Measurements from ENCODE around the gene CTF1. TPM values are rescaled to one million over a fixed set of nuclear protein-coding genes. Genes with fewer than 3 reads are reported as not detected.

CTF1 gene
- total RNA-seq, 1 experiment from 2014 or later, result 3.6 TPM

DNA sequence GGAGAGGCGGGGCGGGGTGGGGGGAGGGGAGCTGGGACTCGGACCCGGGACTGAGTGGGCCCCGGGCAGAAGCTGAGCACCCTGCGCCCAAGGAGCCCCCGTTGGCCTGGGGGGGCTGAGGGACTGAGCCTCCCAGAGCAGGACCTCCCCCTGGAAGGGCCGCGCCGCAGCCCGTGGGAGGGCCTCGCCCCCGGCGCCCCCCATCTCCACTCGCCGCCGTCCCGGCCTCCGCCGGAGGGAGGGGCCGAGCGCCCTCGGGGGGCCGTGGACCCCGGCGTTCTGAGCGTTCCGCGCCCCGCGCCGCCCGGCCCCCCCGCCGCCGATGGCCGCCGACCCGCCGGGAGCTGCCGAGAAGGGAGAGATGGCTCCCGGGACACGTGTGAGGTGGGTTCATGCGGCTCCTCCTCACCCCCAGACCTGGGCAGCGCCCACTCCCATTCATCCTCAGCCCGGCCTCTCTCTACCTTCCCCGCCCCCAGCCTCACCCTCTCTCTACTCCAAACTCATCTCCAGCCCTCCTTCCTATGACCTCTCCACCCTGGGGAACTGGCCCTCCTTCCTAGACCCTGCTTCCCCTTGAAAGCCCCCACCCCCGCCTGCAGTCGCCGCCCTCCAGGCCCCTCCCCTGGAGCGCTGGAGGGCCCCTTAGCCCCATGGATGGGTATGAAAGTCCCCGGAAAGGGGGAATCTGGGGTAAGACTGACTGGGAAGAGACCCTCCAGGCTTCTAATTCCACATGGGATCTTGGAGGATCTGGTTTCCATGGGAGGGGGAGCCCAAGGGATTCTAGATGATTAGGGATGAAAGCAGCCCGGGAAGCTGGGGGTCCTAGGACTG, 27.9 kb downstream of the CTF1 start:
- ChIA-PET CTCF (interaction anchor here (0.6 to 4.5 kb wide), 6 partner anchors 14 to 1944 kb away, joined by 3 to 29 read pairs (median 4); no protein-coding TSS in a partner anchor), POLR2A (interaction anchor here (0.6 to 1.6 kb wide), 6 partner anchors 12 to 88 kb away, joined by 3 to 5 read pairs (median 4); no protein-coding TSS in a partner anchor)
- H3K27me3 Mint-ChIP-seq (ENCODE audit: insufficient read depth, unreplicated experiment), result no peaks in the 10 kb centered on the region
- peak overlapping the region; percentile 73 for H3K27ac Mint-ChIP-seq (ENCODE audit: low read depth, unreplicated experiment)
- intact Hi-C loops (cut with micrococcal nuclease), result no loop called here
- BruUV-seq (replicated peaks), result no TSS peak
- peaks cover 28% of the 10 kb centered on the region for H3K36me3 Mint-ChIP-seq (ENCODE audit: insufficient read depth, unreplicated experiment)
- no peaks in the 10 kb centered on the region for H3K9me3 Mint-ChIP-seq (ENCODE audit: unreplicated experiment)
- TF ChIP-seq, protein P1, sequence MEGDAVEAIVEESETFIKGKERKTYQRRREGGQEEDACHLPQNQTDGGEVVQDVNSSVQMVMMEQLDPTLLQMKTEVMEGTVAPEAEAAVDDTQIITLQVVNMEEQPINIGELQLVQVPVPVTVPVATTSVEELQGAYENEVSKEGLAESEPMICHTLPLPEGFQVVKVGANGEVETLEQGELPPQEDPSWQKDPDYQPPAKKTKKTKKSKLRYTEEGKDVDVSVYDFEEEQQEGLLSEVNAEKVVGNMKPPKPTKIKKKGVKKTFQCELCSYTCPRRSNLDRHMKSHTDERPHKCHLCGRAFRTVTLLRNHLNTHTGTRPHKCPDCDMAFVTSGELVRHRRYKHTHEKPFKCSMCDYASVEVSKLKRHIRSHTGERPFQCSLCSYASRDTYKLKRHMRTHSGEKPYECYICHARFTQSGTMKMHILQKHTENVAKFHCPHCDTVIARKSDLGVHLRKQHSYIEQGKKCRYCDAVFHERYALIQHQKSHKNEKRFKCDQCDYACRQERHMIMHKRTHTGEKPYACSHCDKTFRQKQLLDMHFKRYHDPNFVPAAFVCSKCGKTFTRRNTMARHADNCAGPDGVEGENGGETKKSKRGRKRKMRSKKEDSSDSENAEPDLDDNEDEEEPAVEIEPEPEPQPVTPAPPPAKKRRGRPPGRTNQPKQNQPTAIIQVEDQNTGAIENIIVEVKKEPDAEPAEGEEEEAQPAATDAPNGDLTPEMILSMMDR (IDR thresholded peaks at IDR 0.05; ENCODE audit: unreplicated experiment), result no peak
- peaks cover 14% of the 10 kb centered on the region for H3K4me1 Mint-ChIP-seq (ENCODE audit: insufficient read depth, unreplicated experiment)
- no peak for DNase-seq (ENCODE audit: unreplicated experiment)
- peak overlapping the region; percentile 98 for H3K4me3 Mint-ChIP-seq (ENCODE audit: unreplicated experiment)

DNA sequence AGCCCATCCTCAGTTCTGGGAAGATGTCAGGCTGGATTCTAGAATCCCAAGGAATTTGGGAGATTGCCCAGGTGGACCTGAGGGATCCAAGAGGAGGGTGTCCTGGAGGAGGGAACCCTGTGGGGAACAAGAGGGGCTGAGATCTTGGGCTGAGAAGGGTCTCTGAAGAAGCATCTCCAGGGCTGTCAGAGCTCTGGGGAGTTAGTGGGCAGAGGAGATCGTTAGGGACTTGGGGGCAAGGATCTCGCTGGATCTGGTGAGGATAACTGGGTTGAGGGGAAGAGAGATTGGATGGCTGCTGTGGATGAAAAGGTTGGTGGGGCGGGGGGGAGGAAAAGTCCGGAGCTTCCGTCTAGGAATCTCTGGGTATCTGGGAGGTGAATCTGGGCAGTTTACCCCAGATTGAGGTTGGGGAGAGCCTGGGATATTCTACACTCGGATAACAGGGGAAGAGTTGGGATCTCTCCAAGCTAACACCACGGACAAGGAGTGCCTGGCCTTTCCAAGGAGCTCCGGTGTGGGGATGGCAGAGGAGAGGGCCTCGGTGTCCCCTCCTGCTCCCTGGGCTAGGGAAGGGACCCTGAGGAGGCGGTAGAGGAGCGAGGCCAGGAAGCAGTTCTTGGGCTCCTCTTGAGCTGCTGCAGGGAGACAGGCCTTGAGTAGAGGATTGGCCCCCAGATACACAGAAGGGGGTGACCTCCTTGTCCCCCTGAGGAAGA, 28.7 kb downstream of the CTF1 start:
- TF ChIP-seq, protein P1 (IDR thresholded peaks at IDR 0.05; ENCODE audit: unreplicated experiment), result no peak
- no peaks in the 10 kb centered on the region for H3K27me3 Mint-ChIP-seq (ENCODE audit: insufficient read depth, unreplicated experiment)
- DNase-seq (ENCODE audit: unreplicated experiment), result no peak
- H3K4me3 Mint-ChIP-seq (ENCODE audit: unreplicated experiment), result peak overlapping the region; percentile 98
- peaks cover 28% of the 10 kb centered on the region for H3K36me3 Mint-ChIP-seq (ENCODE audit: insufficient read depth, unreplicated experiment)
- peaks cover 14% of the 10 kb centered on the region for H3K4me1 Mint-ChIP-seq (ENCODE audit: insufficient read depth, unreplicated experiment)
- H3K9me3 Mint-ChIP-seq (ENCODE audit: unreplicated experiment), result no peaks in the 10 kb centered on the region
- ChIA-PET CTCF (interaction anchor here (0.5 to 4.5 kb wide), 10 partner anchors 9 to 1945 kb away, joined by 3 to 29 read pairs (median 4); no protein-coding TSS in a partner anchor), POLR2A (interaction anchor here (0.6 to 1.6 kb wide), 5 partner anchors 11 to 80 kb away, joined by 3 to 5 read pairs (median 3); no protein-coding TSS in a partner anchor)
- BruUV-seq (replicated peaks), result no TSS peak
- intact Hi-C loops (cut with micrococcal nuclease), result no loop called here
- peak overlapping the region; percentile 73 for H3K27ac Mint-ChIP-seq (ENCODE audit: low read depth, unreplicated experiment)

DNA sequence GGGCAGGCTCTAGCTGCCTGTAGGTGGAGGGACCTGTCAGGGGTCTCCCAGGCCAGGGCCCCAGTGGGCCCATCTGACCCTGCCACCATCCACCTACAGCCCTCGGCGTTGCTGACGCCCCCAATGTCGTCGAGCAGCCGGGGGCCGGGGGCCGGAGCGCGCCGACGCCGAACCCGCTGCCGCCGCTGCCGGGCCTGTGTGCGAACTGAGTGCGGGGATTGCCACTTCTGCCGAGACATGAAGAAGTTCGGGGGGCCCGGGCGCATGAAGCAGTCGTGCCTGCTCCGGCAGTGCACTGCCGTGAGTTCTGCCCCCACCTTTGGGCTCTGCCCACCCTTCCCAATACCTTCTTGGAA, 29.2 kb downstream of the CTF1 start:
- Mint-ChIP-seq H3K4me1 (ENCODE audit: insufficient read depth, unreplicated experiment) (peaks cover 14% of the 10 kb centered on the region), H3K36me3 (ENCODE audit: insufficient read depth, unreplicated experiment) (peaks cover 28% of the 10 kb centered on the region), H3K27me3 (ENCODE audit: insufficient read depth, unreplicated experiment) (no peaks in the 10 kb centered on the region), H3K4me3 (ENCODE audit: unreplicated experiment) (peak overlapping the region; percentile 48), H3K9me3 (ENCODE audit: unreplicated experiment) (no peaks in the 10 kb centered on the region), H3K27ac (ENCODE audit: low read depth, unreplicated experiment) (peak overlapping the region; percentile 73)
- BruUV-seq (replicated peaks), result no TSS peak
- ChIA-PET CTCF (interaction anchor here (0.5 to 4.5 kb wide), 5 partner anchors 9 to 198 kb away, joined by 3 to 29 read pairs (median 4); no protein-coding TSS in a partner anchor), POLR2A (interaction anchor here (0.6 to 1.6 kb wide), 3 partner anchors 16 to 500 kb away, joined by 3 to 4 read pairs (median 3); no protein-coding TSS in a partner anchor)
- TF ChIP-seq, protein P1 (IDR thresholded peaks at IDR 0.05; ENCODE audit: unreplicated experiment), result no peak
- intact Hi-C loops (cut with micrococcal nuclease), result no loop called here
- no peak for DNase-seq (ENCODE audit: unreplicated experiment)
